ENCODE data around the gene DTNB. TPM values are rescaled to one million over a fixed set of nuclear protein-coding genes. Genes with fewer than 3 reads are reported as not detected.

DTNB gene
- total and polyA plus RNA-seq, 2 experiments from 2014 or later, result 10.3 to 13.9 TPM

DNA sequence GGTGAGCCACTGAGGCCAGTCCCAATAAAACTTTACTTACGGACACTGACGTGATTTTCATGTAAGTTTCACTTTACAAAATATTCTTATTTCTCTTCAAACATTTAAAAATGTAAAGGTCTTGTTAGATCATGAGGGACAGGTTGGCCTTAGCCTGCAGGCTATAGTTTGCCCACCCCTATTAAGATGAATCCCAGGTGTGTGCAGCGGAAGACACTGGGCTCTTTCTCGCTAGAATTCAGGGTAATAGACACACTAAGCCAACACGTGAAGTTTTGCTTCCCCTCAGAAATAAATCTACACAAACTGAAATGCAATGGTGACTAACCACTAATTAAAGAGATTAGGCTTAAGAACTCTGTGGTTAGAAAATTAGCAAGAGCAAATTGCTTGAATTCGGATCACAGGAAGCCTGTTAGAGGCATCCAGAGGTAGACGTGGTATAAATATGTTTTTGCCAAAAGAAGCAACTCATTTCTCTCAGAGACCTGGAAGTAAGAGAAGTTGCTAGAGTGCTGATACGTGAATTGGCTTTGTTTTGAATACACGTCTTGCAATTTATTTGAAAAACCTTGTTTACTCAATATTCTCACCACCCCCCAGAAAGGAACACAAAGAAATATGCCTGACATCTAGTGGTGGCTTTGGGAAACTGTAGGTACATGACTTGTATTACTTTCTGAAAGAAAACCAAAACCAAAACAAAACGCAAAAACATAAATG is 151.6 kb downstream of the DTNB start:
- WGBS (ENCODE audit: low lambda C conversion rate, missing lambda C conversion rate), result 49% methylated on average over 10 of the region's 10 CpGs
- Histone ChIP-seq H3K27me3 (no peaks in the 10 kb centered on the region), H3K79me2 (no peaks in the 10 kb centered on the region), H3K4me3 (no peak overlapping the region), H3K4me2 (peak overlapping the region; percentile 59), H3K36me3 (replicated peaks; ENCODE audit: insufficient read depth, low read depth) (no peaks in the 10 kb centered on the region), H3K9me2 (replicated peaks; ENCODE audit: insufficient read depth) (no peaks in the 10 kb centered on the region), H3K9me3 (ENCODE audit: low read depth) (no peaks in the 10 kb centered on the region), H2AFZ (peak overlapping the region; percentile 44), H3K27ac (peak overlapping the region; percentile 33), H4K20me1 (ENCODE audit: insufficient read depth, poor library complexity, severe bottlenecking) (no peaks in the 10 kb centered on the region), H3K4me1 (ENCODE audit: insufficient read depth) (peaks cover 11% of the 10 kb centered on the region)
- TF ChIP-seq, protein P1, sequence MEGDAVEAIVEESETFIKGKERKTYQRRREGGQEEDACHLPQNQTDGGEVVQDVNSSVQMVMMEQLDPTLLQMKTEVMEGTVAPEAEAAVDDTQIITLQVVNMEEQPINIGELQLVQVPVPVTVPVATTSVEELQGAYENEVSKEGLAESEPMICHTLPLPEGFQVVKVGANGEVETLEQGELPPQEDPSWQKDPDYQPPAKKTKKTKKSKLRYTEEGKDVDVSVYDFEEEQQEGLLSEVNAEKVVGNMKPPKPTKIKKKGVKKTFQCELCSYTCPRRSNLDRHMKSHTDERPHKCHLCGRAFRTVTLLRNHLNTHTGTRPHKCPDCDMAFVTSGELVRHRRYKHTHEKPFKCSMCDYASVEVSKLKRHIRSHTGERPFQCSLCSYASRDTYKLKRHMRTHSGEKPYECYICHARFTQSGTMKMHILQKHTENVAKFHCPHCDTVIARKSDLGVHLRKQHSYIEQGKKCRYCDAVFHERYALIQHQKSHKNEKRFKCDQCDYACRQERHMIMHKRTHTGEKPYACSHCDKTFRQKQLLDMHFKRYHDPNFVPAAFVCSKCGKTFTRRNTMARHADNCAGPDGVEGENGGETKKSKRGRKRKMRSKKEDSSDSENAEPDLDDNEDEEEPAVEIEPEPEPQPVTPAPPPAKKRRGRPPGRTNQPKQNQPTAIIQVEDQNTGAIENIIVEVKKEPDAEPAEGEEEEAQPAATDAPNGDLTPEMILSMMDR (IDR thresholded peaks at IDR 0.05; ENCODE audit: poor library complexity), result peak; percentile 88
- no peak for TF ChIP-seq EZH2phosphoT487 (IDR thresholded peaks at IDR 0.05; ENCODE audit: low read depth, severe bottlenecking, unreplicated experiment)
- no peak for TF ChIP-seq EZH2 (IDR thresholded peaks at IDR 0.05; ENCODE audit: borderline replicate concordance)
- peak; percentile 83 for DNase-seq (ENCODE audit: low spot score)

DNA sequence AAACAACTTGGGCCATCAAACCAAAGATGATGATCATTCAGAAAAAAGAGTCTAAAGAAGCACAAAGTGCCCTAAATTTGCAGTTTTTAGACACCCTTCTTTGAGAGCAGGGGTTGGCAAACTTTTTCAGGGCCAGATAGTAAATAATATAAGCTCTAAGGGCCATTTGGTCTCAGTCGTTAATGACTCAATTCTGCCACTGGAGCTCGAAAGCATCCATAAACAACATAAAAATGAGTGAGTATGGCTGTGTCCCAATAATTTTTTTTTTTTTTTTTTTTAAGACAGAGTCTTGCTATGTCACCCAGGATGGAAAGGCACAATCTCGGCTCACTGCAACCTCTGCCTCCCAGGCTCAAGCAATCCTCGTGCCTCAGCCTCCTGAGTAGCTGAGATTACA is 152.3 kb downstream of the DTNB start:
- no peaks in the 10 kb centered on the region for H3K9me2 ChIP-seq (replicated peaks; ENCODE audit: insufficient read depth)
- H3K4me1 ChIP-seq (ENCODE audit: insufficient read depth), result peaks cover 11% of the 10 kb centered on the region
- H3K36me3 ChIP-seq (replicated peaks; ENCODE audit: insufficient read depth, low read depth), result no peaks in the 10 kb centered on the region
- no peaks in the 10 kb centered on the region for H3K9me3 ChIP-seq (ENCODE audit: low read depth)
- no peaks in the 10 kb centered on the region for H3K79me2 ChIP-seq
- H3K4me3 ChIP-seq, result no peak overlapping the region
- no peaks in the 10 kb centered on the region for H3K27me3 ChIP-seq
- no peak overlapping the region for H3K27ac ChIP-seq
- H2AFZ ChIP-seq, result no peak overlapping the region
- DNase-seq (ENCODE audit: low spot score), result peak; percentile 8
- TF ChIP-seq EZH2phosphoT487 (IDR thresholded peaks at IDR 0.05; ENCODE audit: low read depth, severe bottlenecking, unreplicated experiment) (no peak), EZH2 (IDR thresholded peaks at IDR 0.05; ENCODE audit: borderline replicate concordance) (no peak)
- TF ChIP-seq, protein P1 (IDR thresholded peaks at IDR 0.05; ENCODE audit: poor library complexity), result no peak
- WGBS (ENCODE audit: low lambda C conversion rate, missing lambda C conversion rate), result 73% methylated on average over 4 of the region's 4 CpGs
- no peak overlapping the region for H3K4me2 ChIP-seq
- H4K20me1 ChIP-seq (ENCODE audit: insufficient read depth, poor library complexity, severe bottlenecking), result no peaks in the 10 kb centered on the region

DNA sequence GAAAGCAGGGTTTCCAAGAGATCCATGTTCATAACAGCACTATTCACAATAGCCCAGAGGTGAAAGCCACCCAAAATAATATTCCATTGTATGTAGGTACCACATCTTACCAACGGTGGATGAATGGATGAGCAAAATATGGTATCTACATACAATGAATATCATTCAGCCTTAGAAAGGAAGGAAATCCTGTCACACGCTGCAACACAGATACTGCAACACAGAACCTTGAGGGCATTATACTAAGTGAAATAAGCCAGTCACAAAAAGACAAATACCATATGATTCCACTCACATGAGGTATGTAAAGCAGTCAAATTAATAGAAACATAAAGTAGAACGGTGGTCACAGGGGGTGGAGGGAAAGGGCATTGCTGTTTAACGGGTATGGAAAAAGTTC is 155.7 kb downstream of the DTNB start:
- no peak overlapping the region for H3K4me3 ChIP-seq
- no peaks in the 10 kb centered on the region for H3K9me3 ChIP-seq (ENCODE audit: low read depth)
- TF ChIP-seq, protein P1 (IDR thresholded peaks at IDR 0.05; ENCODE audit: poor library complexity), result no peak
- no peak for TF ChIP-seq EZH2 (IDR thresholded peaks at IDR 0.05; ENCODE audit: borderline replicate concordance)
- no peak for TF ChIP-seq EZH2phosphoT487 (IDR thresholded peaks at IDR 0.05; ENCODE audit: low read depth, severe bottlenecking, unreplicated experiment)
- H3K4me1 ChIP-seq (ENCODE audit: insufficient read depth), result peaks cover 17% of the 10 kb centered on the region
- H2AFZ ChIP-seq, result no peak overlapping the region
- H3K27me3 ChIP-seq, result no peaks in the 10 kb centered on the region
- no peaks in the 10 kb centered on the region for H3K79me2 ChIP-seq
- no peaks in the 10 kb centered on the region for H3K9me2 ChIP-seq (replicated peaks; ENCODE audit: insufficient read depth)
- H3K36me3 ChIP-seq (replicated peaks; ENCODE audit: insufficient read depth, low read depth), result no peaks in the 10 kb centered on the region
- no peak for DNase-seq (ENCODE audit: low spot score)
- no peak overlapping the region for H3K4me2 ChIP-seq
- H4K20me1 ChIP-seq (ENCODE audit: insufficient read depth, poor library complexity, severe bottlenecking), result no peaks in the 10 kb centered on the region
- 63% methylated on average over 4 of the region's 4 CpGs for WGBS (ENCODE audit: low lambda C conversion rate, missing lambda C conversion rate)
- H3K27ac ChIP-seq, result no peak overlapping the region
